Caki2 (cell line): ENCODE measurements around the gene PAK2. TPM values are rescaled to one million over a fixed set of nuclear protein-coding genes. Genes with fewer than 3 reads are reported as not detected.
"Not testable (repeated sequence)": the region's sequence is repeated elsewhere in the genome, so short reads cannot be mapped to it uniquely, and the experiment has no call there.

ENCODE experiments used
- DNase-seq: peaks from one replicate; pipeline ENCODE4 v3.0.0-alpha.2; 2015; ENCODE audit warnings: low read depth
- in situ Hi-C: cut with HindIII; loops from 2 replicates; pipeline ENCODE4 v1.10.0; 2016; ENCODE audit warnings: low sequenced_read_pairs, low pct_unique_long_range_greater_than_20kb, mixed read lengths
- total RNA-seq: library from RNA; depleted of rRNA; stranded (reverse); fragments of >200 nt; shearing (Covaris generic); gene quantifications from 2 replicates; pipeline ENCODE4 v1.2.3, GENCODE V29; 2014; ENCODE audit warnings: low replicate concordance; rRNA removed

Gene PAK2
- total RNA-seq, 1 experiment from 2014 or later, result 24.1 TPM

GRCh38 chr3:196874511-196875094 lies 134.9 kb downstream of the PAK2 start:
- DNase-seq, in situ Hi-C loops: not testable (repeated sequence)

DNA sequence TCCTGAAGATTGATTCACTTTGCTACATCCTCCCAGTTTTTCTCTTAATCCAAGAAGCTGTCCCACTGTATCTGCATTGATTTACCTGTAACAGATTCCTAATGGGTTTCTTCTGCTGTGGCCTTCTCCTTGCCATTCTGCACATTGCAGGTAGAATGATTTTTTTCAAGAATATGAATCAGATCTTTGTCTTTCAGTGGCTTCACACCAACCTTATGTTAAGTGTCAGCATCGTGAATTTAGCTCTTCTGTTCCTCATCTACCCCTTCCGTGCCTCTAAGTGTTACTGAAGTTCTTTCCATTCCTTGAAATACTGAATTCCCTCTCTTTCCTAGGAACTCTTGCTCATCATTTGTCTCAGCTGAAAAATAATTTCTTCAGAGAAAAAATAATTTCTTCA lies 135.6 kb downstream of the PAK2 start:
- in situ Hi-C loops, result no loop called here
- no peak for DNase-seq

Other genes starting within 250 kb of the PAK2 start
- 4.8 and 5.4 TPM in 2 replicates for gene RNF168, start 236.1 kb upstream of the PAK2 start, total RNA-seq
- gene SMCO1, start 224.5 kb upstream of the PAK2 start, total RNA-seq, result not detected in 2 replicates
- gene WDR53, start 171.3 kb upstream of the PAK2 start, total RNA-seq, result 1.3 and 5.8 TPM in 2 replicates
- gene FBXO45, start 171.2 kb upstream of the PAK2 start, total RNA-seq, result 9.9 and 15.4 TPM in 2 replicates
- not detected in 2 replicates for gene NRROS, start 100.2 kb upstream of the PAK2 start, total RNA-seq
- 9.3 and 12.2 TPM in 2 replicates for gene CEP19, start 27.6 kb upstream of the PAK2 start, total RNA-seq
- 43.5 and 77.7 TPM in 2 replicates for gene PIGX, start 27.5 kb upstream of the PAK2 start, total RNA-seq
- 20.6 and 43.0 TPM in 2 replicates for gene SENP5, start 128.1 kb downstream of the PAK2 start, total RNA-seq
- 22.6 and 30.6 TPM in 2 replicates for gene NCBP2, start 202.7 kb downstream of the PAK2 start, total RNA-seq
- gene PIGZ, start 229.0 kb downstream of the PAK2 start, total RNA-seq, result 0.10 and 12.7 TPM in 2 replicates